HG03575 (cell line): ENCODE data around the gene KRTAP10-8.
"Not testable (repeated sequence)": the region's sequence is repeated elsewhere in the genome, so short reads cannot be mapped to it uniquely, and the experiment has no call there.

Experiments used
- ATAC-seq: cut with Tn5 transposase; IDR thresholded peaks from one replicate; pipeline ENCODE4 v1.9.1; 2021; ENCODE audit not compliant: unreplicated experiment, insufficient number of reproducible peaks, low FRiP score; ENCODE audit errors: extremely low read depth

KRTAP10-8 gene

GRCh38 chr21:44594406-44594916 is 17.4 kb upstream of the KRTAP10-8 start:
- ATAC-seq: no peak

DNA sequence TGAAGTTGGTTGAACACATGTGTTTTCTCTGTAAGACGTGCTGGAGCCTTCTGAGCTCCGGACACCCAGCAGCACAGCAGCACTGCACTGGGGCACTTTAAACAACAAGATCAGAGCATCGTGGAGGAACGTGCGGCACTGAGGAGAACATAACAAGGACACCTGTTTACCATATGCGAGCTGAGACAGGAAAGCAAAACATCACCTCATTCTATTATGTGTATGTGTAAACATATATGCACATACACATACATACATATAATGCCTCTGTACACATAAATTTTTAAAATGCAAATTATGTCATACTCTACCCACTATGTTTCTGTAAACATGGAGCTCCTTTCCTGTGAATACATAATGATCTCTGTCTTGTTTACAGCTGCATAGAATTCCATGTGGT is 16.4 kb upstream of the KRTAP10-8 start:
- ATAC-seq: no peak

DNA sequence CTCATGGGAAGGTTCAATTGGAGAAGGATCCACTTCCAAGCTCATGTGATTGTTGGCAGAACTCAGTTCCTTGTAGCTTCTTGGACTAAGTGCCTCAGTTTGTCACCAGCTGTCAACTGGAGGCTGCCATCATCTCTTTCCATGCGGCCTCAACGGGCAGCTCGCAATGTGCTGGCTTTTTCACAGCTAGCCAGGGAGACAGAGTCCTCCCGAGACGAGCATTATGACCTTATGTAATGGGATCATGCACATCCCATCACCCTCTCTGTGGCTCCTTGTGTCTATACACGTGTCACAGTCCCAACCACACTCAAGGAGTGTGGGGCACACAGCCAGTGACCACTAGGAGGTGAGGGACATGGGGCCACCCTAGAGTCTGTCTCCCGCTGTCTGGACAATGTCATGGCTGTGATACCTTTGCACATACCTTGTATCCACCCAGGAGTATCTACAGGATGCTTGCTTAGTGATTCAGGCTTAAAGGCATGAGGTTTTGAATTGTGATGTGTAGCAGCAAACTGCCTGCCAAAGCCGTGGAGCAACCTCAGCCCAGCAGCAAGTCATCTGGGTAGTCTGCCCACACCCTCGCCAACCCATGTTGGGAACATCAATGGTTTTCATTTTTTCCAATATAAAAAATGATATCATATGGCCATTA is 15.7 kb upstream of the KRTAP10-8 start:
- ATAC-seq: no peak

DNA sequence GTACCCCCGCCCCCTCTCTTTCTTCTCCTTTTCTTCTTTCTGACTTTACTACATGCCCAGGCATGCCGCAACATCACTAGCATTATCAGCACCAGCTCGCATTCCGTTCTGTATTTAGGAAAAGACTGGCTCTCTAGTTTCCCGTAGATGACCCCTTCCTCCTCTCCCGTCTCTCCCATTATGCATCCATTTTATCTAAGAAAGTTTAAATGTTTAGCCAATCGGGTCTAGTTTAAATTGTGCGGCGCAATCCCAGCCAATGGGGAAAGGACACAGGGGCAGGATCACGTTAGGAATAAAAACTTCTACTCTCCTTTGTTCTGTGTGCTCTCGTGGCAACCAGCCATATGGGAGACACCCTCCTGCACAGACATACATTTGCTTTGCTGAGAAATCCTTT is 13.8 kb upstream of the KRTAP10-8 start:
- ATAC-seq: no peak

GRCh38 chr21:44599264-44600029 is 12.4 kb upstream of the KRTAP10-8 start:
- ATAC-seq: no peak

DNA sequence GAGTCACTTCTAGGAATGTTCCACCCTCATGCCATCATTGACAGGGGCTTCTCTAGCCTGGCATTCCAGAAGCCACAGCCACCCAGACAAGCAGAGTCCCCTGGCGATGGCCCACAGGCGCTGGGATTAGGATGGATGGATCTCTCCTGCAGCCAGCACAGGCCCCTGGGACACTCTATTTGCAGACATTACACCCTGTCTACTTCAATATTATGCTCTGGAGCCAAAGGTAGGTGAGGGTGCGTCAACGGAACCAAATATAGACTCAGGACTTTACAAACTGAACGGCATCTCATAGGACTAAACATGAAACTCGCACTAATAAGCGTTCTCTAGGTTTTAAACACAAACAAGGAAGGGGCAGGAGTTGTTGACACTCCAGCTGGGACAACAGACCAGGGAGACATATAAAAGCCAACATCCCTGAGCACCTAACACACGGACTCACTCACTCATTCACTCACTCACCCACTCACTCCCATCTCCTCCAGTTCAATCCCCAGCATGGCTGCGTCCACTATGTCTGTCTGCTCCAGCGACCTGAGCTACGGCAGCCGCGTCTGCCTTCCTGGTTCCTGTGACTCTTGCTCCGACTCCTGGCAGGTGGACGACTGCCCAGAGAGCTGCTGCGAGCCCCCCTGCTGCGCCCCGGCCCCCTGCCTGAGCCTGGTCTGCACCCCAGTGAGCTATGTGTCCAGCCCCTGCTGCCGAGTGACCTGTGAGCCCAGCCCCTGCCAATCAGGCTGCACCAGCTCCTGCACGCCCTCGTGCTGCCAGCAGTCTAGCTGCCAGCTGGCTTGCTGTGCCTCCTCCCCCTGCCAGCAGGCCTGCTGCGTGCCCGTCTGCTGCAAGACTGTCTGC is 11.5 kb upstream of the KRTAP10-8 start, which contains the start of gene KRTAP10-7:
Gene KRTAP10-7 (plus strand): TSS at position 480 of the 861 bp plus-strand sequence. CDS start 25 bp downstream, at position 505.
- ATAC-seq: not testable (repeated sequence)

DNA sequence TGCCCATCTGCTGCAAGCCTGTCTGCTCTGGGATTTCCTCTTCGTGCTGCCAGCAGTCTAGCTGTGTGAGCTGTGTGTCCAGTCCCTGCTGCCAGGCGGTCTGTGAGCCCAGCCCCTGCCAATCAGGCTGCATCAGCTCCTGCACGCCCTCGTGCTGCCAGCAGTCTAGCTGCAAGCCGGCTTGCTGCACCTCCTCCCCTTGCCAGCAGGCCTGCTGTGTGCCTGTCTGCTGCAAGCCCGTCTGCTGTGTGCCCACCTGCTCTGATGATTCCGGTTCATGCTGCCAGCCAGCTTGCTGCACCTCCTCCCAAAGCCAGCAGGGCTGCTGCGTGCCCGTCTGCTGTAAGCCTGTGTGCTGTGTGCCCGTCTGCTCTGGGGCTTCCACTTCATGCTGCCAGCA is 10.8 kb upstream of the KRTAP10-8 start:
- ATAC-seq: not testable (repeated sequence)

DNA sequence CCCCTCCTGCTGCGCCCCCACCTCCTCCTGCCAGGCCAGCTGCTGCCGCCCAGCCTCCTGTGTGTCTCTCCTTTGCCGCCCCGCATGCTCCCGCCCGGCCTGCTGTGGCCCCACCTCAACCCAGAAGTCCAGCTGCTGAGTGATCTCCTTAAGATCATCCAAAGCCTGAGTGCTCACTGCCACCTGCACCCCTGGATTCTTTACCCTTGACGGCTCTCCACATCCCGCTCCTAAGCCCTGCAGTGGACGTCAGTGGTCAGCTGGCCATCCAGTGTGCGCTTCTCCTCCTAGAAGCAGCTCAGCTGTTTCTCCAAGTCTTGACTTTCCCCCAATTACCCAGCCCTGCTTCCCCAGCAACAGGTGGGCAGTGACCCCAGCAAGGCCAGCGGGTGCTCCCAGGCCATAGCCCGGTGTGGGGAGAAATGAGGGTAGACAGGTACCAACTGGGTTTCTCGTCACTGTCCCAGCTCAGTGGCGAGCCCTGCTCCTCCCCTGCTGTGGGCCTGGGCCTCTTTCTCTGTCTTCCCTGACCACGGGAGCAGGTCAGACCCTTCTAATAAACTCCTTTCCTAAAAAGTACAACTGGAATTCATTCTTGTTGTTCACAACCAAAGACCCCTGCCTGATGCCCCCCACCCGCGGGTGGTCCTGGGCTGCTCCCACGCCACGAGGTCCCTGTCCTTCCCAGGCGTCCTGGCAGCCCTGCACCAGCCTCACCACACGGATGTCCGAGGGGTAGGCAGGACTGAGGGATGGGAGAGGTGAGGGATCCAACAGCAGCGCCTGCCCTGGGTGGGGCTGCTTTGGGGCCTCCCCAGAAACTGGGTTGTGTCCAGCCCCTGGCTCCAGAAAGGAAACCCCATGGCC is 10.1 kb upstream of the KRTAP10-8 start:
- no peak for ATAC-seq

- no peak for ATAC-seq
Observed at GRCh38 chr21:44602463-44602850, 9.4 kb upstream of the KRTAP10-8 start.

DNA sequence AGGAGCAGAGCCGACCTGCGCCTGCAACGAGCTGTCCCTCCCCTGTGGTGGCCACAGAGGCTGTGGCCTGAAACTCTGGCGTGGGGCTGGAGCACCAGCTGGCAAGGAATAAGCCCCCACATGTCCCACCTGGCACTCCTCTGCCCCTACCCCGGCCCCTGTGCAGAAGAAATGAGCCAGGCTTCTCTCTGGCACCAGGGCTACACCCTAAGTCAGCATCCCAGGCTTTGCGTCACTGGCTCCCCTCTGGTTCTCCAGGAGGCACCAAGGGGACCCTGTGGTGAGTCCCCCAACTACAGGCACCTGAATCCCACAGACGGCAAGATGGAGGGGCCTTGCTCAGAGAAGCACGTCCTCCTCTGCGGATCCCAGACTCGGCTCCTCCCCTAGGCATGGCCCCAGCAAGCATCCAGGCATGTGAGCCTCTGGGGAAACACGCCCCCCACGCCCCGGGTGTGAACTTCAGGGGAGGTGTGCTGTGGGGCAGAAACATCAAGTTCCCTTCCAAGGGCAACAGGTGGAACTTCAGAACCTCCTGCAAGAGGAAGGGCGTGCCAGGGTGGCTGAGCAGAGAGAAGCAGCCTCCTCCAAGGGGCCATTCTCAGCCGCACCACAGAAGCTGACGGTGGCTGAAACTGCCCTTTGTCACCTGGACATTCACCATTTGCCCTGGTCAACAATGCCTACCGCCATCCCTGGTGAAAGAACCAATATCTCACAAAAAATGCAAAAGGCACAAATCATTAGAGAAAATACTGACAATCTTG is 8.6 kb upstream of the KRTAP10-8 start:
- no peak for ATAC-seq

GRCh38 chr21:44603911-44604310 is 8.0 kb upstream of the KRTAP10-8 start:
- no peak for ATAC-seq

DNA sequence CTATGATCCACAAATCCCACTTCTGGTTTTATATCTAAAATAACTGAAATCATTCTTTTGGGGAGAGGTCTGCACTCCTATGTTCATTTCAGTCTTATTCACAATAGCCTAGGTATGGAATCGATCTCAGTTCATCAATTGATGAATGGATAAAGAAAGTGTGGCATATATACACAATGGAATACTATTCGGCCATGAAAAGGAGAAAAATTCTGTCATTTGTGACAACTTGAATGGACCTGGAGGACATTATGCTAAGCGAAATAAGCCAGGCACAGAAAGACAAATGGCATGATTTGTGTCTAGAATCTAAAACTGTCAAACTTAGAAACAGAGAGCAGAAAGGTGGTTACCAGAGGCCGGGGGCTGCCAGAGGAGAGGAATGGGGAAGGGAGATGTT is 5.4 kb upstream of the KRTAP10-8 start:
- no peak for ATAC-seq

GRCh38 chr21:44609193-44609592 is 2.7 kb upstream of the KRTAP10-8 start:
- ATAC-seq: no peak

- not testable (repeated sequence) for ATAC-seq
Observed at GRCh38 chr21:44610157-44610843, 1.6 kb upstream of the KRTAP10-8 start.

- ATAC-seq: no peak
Observed at GRCh38 chr21:44611551-44611950, 328 bp upstream of the KRTAP10-8 start.

GRCh38 chr21:44612669-44613229 is 870 bp downstream of the KRTAP10-8 start:
- no peak for ATAC-seq
